ENCODE measurements around the gene C19orf85. TPM values are rescaled to one million over a fixed set of nuclear protein-coding genes. Genes with fewer than 3 reads are reported as not detected.

C19orf85 gene
- polyA plus RNA-seq, 1 of the 3 experiments (the other 2 are of a cell fraction): not detected

DNA sequence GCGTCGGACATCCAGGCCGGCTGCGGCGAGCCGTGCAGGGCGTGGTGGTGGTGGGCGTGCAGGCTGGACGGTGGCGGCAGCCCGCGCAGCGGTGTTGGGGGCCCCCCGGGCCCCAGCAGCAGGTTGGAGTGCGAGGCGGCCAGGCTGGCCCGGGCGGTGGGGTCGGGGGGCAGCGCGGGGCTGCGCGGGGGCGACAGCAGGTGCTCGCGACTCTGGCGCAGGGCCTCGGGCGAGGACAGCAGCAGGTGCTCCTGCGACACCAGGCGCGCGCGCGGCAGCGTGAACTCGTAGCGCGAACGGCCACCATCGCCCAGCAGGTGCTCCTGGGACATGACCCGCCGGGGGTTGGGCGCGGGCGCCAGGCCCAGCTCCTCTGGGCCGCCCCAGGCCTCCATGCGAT lies 31.3 kb downstream of the C19orf85 start:
- Histone ChIP-seq H3K27me3 (ENCODE audit: insufficient read depth) (no peaks in the 10 kb centered on the region), H3K4me3 (ENCODE audit: low read depth in 2 of 2, low read length in 1 of 2) (no peak overlapping the region), H3F3A (replicated peaks; ENCODE audit: insufficient read depth) (no peaks in the 10 kb centered on the region), H3K4me1 (ENCODE audit: control insufficient read depth in 1 of 2, insufficient read depth in 2 of 2, low read depth in 1 of 2, low read length in 1 of 2) (no peaks in the 10 kb centered on the region), H3K9me2 (no peaks in the 10 kb centered on the region), H3K9me3 (no peaks in the 10 kb centered on the region), H2AFZ (ENCODE audit: low read depth) (no peak overlapping the region), H3K9ac (no peak overlapping the region), H3K4me2 (no peak overlapping the region), H3K79me2 (ENCODE audit: insufficient read depth) (no peaks in the 10 kb centered on the region), H3K27ac (ENCODE audit: low read depth in 2 of 2, low read length in 1 of 2) (no peak overlapping the region), H4K20me1 (ENCODE audit: insufficient read depth) (no peaks in the 10 kb centered on the region), H3K36me3 (replicated peaks in 1 of 2; ENCODE audit: control insufficient read depth in 1 of 2, insufficient read depth in 2 of 2, low read length in 1 of 2) (no peaks in the 10 kb centered on the region)
- WGBS (ENCODE audit: low lambda C conversion rate): 84% methylated on average over 25 of the region's 48 CpGs
- POLR2A ChIA-PET: no interaction called here
- no peak for DNase-seq
- TF ChIP-seq ZBTB33 (IDR thresholded peaks at IDR 0.05; ENCODE audit: borderline replicate concordance, low read depth) (no peak), JUND (IDR thresholded peaks at IDR 0.05) (no peak), GATA2 (CRISPR knock-in tag; IDR thresholded peaks at IDR 0.05) (no peak), FOSL2 (IDR thresholded peaks at IDR 0.05; ENCODE audit: borderline replicate concordance, low read depth) (no peak), NFIC (IDR thresholded peaks at IDR 0.05; ENCODE audit: borderline replicate concordance) (no peak), CHD2 (IDR thresholded peaks at IDR 0.05; ENCODE audit: low read length, partially characterized antibody) (no peak), FOXJ3 (CRISPR knock-in tag; IDR thresholded peaks at IDR 0.05) (no peak), YY1 (IDR thresholded peaks at IDR 0.05; ENCODE audit: low read depth) (no peak), TCF12 (IDR thresholded peaks at IDR 0.05) (no peak), POLR2AphosphoS5 (IDR thresholded peaks at IDR 0.05; ENCODE audit: low read depth, low read length) (no peak), RXRA (IDR thresholded peaks at IDR 0.05; ENCODE audit: borderline replicate concordance, low read depth) (no peak), RAD21 (IDR thresholded peaks at IDR 0.05; ENCODE audit: low read length) (no peak), SMC3 (IDR thresholded peaks at IDR 0.05; ENCODE audit: low read depth, low read length) (no peak), USF1 (IDR thresholded peaks at IDR 0.05; ENCODE audit: borderline replicate concordance, low read depth) (no peak), RFX5 (IDR thresholded peaks at IDR 0.05; ENCODE audit: low read length) (no peak), FOXM1 (IDR thresholded peaks at IDR 0.05; ENCODE audit: low read depth) (no peak), RCOR1 (IDR thresholded peaks at IDR 0.05; ENCODE audit: low read length) (no peak), MXI1 (IDR thresholded peaks at IDR 0.05; ENCODE audit: low read depth, low read length) (no peak)
- TF ChIP-seq, protein P1, sequence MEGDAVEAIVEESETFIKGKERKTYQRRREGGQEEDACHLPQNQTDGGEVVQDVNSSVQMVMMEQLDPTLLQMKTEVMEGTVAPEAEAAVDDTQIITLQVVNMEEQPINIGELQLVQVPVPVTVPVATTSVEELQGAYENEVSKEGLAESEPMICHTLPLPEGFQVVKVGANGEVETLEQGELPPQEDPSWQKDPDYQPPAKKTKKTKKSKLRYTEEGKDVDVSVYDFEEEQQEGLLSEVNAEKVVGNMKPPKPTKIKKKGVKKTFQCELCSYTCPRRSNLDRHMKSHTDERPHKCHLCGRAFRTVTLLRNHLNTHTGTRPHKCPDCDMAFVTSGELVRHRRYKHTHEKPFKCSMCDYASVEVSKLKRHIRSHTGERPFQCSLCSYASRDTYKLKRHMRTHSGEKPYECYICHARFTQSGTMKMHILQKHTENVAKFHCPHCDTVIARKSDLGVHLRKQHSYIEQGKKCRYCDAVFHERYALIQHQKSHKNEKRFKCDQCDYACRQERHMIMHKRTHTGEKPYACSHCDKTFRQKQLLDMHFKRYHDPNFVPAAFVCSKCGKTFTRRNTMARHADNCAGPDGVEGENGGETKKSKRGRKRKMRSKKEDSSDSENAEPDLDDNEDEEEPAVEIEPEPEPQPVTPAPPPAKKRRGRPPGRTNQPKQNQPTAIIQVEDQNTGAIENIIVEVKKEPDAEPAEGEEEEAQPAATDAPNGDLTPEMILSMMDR (IDR thresholded peaks at IDR 0.05): no peak
- CTCF ChIA-PET: no interaction called here

All from SK-N-SH (cell line).